Endothelial cell of umbilical vein (primary cell): ENCODE measurements around the gene CAPN5.

ENCODE experiments used
- CTCF ChIP-seq, 2 donors: IDR thresholded peaks; 1 replicate in 1 of 2; 2 replicates in 1 of 2; pipeline ENCODE4 v1.5.1; 2011; ENCODE audit warnings: low read length in 2 of 2, mild to moderate bottlenecking in 2 of 2, moderate library complexity in 2 of 2, control low read depth in 1 of 2, inconsistent platforms in 1 of 2, low read depth in 1 of 2; ENCODE audit not compliant: insufficient read depth in 1 of 2; ENCODE audit errors: extremely low read depth in 1 of 2
- EZH2 ChIP-seq: IDR thresholded peaks from 2 replicates; pipeline ENCODE4 v1.6.1; 2012; ENCODE audit warnings: borderline replicate concordance, low read depth, mild to moderate bottlenecking, moderate library complexity, low read length, inconsistent platforms; ENCODE audit not compliant: severe bottlenecking
- FOS ChIP-seq: IDR thresholded peaks from 2 replicates; pipeline ENCODE4 v1.6.1; 2011; ENCODE audit warnings: mild to moderate bottlenecking, low read length, moderate library complexity, borderline replicate concordance; ENCODE audit not compliant: insufficient read depth

GRCh38 chr11:77096591-77097019 is 29.8 kb downstream of the CAPN5 start:
- TF ChIP-seq CTCF (IDR thresholded peaks at IDR 0.05; ENCODE audit: extremely low read depth in 1 of 2, insufficient read depth in 1 of 2, low read depth in 1 of 2, low read length in 2 of 2) (no peak), EZH2 (no peak), FOS (no peak)
